SK-N-SH treated with all-trans-retinoic acid at 6 μM for 48 hours (cell line): ENCODE results near the gene RAPGEFL1.

Experiments
- ATAC-seq: fragments of 200-7000 bp; cut with Tn5 transposase; 3 replicates; pipeline ENCODE4 v1.9.1; 2020; ENCODE audit warnings: mild to moderate bottlenecking, moderate library complexity
- ARNTL ChIP-seq: fragments of 450-650 bp; formaldehyde crosslinking; IDR thresholded peaks from 2 replicates; pipeline ENCODE4 v1.5.0; 2020; ENCODE audit warnings: low read depth, mild to moderate bottlenecking, moderate library complexity, borderline replicate concordance
- CSDC2 ChIP-seq: fragments of 250-450 bp; sonication (Bioruptor Pico); IDR thresholded peaks from 2 replicates; pipeline ENCODE4 v1.5.0; 2020; ENCODE audit warnings: mild to moderate bottlenecking, moderate library complexity
- ESRRG ChIP-seq: fragments of 250-450 bp; sonication (Bioruptor Pico); IDR thresholded peaks from 2 replicates; pipeline ENCODE4 v1.6.1; 2021; ENCODE audit warnings: mild to moderate bottlenecking
- GLIS3 ChIP-seq: fragments of 250-450 bp; sonication (Bioruptor Pico); IDR thresholded peaks from 2 replicates; pipeline ENCODE4 v1.5.0; 2020; ENCODE audit warnings: mild to moderate bottlenecking, moderate library complexity
- PPARA ChIP-seq: fragments of 250-450 bp; sonication (Bioruptor Pico); IDR thresholded peaks from 2 replicates; pipeline ENCODE4 v1.5.0; 2020; ENCODE audit warnings: mild to moderate bottlenecking, borderline replicate concordance
- RARB ChIP-seq: fragments of 250-450 bp; sonication (Bioruptor Pico); IDR thresholded peaks from 2 replicates; pipeline ENCODE4 v1.8.0; 2021; ENCODE audit warnings: mild to moderate bottlenecking, moderate library complexity
- SNAI2 ChIP-seq: fragments of 250-450 bp; sonication (Bioruptor Pico); IDR thresholded peaks from 2 replicates; pipeline ENCODE4 v1.5.0; 2020; ENCODE audit warnings: mild to moderate bottlenecking, moderate library complexity
- TCF4 ChIP-seq: fragments of 250-450 bp; sonication (Bioruptor Pico); IDR thresholded peaks from 2 replicates; pipeline ENCODE4 v1.8.0; 2021; ENCODE audit warnings: mild to moderate bottlenecking, moderate library complexity, borderline replicate concordance
- TOX ChIP-seq: fragments of 250-450 bp; sonication (Bioruptor Pico); IDR thresholded peaks from 2 replicates; pipeline ENCODE4 v1.8.0; 2021; ENCODE audit warnings: mild to moderate bottlenecking, moderate library complexity, borderline replicate concordance
- ZC3H10 ChIP-seq: fragments of 250-450 bp; sonication (Bioruptor Pico); IDR thresholded peaks from 2 replicates; pipeline ENCODE4 v1.5.1; 2021; ENCODE audit warnings: mild to moderate bottlenecking, moderate library complexity
- ZFP3 ChIP-seq: fragments of 250-450 bp; sonication (Bioruptor Pico); IDR thresholded peaks from 2 replicates; pipeline ENCODE4 v1.5.0; 2020; ENCODE audit warnings: mild to moderate bottlenecking, moderate library complexity
- ZFP30 ChIP-seq: fragments of 450-650 bp; formaldehyde crosslinking; IDR thresholded peaks from 2 replicates; pipeline ENCODE4 v1.5.0; 2022; ENCODE audit warnings: mild to moderate bottlenecking, moderate library complexity
- ZNF565 ChIP-seq: fragments of 450-650 bp; formaldehyde crosslinking; conservative IDR thresholded peaks from 2 replicates; pipeline ENCODE4 v1.5.0; 2020; ENCODE audit warnings: low read depth, mild to moderate bottlenecking, moderate library complexity
- ZNF8 ChIP-seq: fragments of 450-650 bp; formaldehyde crosslinking; IDR thresholded peaks from 2 replicates; pipeline ENCODE4 v1.5.0; 2020; ENCODE audit warnings: mild to moderate bottlenecking, moderate library complexity
- TF ChIP-seq, protein P1 (sequence below): fragments of 250-450 bp; sonication (Bioruptor Pico); IDR thresholded peaks from 2 replicates; pipeline ENCODE4 v1.5.1; 2021; ENCODE audit warnings: mild to moderate bottlenecking, moderate library complexity
- TF ChIP-seq, protein P2 (sequence below): fragments of 250-450 bp; sonication (Bioruptor Pico); IDR thresholded peaks from 2 replicates; pipeline ENCODE4 v1.5.0; 2020; ENCODE audit warnings: mild to moderate bottlenecking, moderate library complexity
- TF ChIP-seq, protein P3 (sequence below): fragments of 250-450 bp; sonication (Bioruptor Pico); IDR thresholded peaks from 2 replicates; pipeline ENCODE4 v1.5.1; 2020; ENCODE audit warnings: low read depth, mild to moderate bottlenecking, moderate library complexity
- TF ChIP-seq, protein P4 (sequence below): fragments of 250-450 bp; sonication (Bioruptor Pico); IDR thresholded peaks from 2 replicates; pipeline ENCODE4 v1.8.0; 2020; ENCODE audit warnings: mild to moderate bottlenecking, moderate library complexity, borderline replicate concordance

The RAPGEFL1 gene

DNA sequence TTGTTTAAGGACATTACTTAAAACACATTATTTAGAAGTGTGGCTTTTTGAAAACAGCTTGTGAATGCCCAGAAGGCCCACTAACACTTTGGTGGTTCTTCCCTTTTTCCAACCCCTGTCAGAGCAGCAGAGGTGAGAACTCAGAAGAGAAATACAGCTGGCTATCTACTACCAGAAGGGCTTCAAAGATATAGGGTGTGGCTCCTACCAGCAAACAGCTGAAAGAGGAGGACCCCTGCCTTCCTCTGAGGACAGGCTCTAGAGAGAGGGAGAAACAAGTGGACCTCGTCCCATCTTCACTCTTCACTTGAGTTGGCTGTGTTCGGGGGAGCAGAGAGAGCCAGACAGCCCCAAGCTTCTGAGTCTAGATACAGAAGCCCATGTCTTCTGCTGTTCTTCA, 6.9 kb upstream of the RAPGEFL1 start (continued):
- TF ChIP-seq, protein P1, sequence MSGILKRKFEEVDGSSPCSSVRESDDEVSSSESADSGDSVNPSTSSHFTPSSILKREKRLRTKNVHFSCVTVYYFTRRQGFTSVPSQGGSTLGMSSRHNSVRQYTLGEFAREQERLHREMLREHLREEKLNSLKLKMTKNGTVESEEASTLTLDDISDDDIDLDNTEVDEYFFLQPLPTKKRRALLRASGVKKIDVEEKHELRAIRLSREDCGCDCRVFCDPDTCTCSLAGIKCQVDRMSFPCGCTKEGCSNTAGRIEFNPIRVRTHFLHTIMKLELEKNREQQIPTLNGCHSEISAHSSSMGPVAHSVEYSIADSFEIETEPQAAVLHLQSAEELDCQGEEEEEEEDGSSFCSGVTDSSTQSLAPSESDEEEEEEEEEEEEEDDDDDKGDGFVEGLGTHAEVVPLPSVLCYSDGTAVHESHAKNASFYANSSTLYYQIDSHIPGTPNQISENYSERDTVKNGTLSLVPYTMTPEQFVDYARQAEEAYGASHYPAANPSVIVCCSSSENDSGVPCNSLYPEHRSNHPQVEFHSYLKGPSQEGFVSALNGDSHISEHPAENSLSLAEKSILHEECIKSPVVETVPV (CRISPR knock-in tag) = no peak
- TF ChIP-seq PPARA (no peak), RARB (CRISPR knock-in tag) (no peak), ZNF8 (no peak)

DNA sequence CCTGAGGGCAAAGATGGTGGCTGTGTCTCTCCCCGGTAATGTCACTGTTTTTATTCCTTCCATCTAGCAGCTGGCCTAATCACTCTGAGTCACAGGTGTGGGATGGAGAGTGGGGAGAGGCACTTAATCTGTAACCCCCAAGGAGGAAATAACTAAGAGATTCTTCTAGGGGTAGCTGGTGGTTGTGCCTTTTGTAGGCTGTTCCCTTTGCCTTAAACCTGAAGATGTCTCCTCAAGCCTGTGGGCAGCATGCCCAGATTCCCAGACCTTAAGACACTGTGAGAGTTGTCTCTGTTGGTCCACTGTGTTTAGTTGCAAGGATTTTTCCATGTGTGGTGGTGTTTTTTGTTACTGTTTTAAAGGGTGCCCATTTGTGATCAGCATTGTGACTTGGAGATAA, 5.5 kb upstream of the RAPGEFL1 start:
- ATAC-seq = no peak
- TF ChIP-seq ZNF565 (CRISPR knock-in tag) (no peak), CSDC2 (CRISPR knock-in tag) (no peak), ZC3H10 (no peak), SNAI2 (CRISPR knock-in tag) (no peak), ZFP3 (CRISPR knock-in tag) (no peak), GLIS3 (CRISPR knock-in tag) (no peak), TCF4 (CRISPR knock-in tag) (no peak), PPARA (no peak), ZNF8 (no peak), TOX (CRISPR knock-in tag) (no peak), ZFP30 (CRISPR knock-in tag) (no peak), RARB (CRISPR knock-in tag) (no peak), ARNTL (CRISPR knock-in tag) (no peak), ESRRG (no peak)
- TF ChIP-seq, protein P2, sequence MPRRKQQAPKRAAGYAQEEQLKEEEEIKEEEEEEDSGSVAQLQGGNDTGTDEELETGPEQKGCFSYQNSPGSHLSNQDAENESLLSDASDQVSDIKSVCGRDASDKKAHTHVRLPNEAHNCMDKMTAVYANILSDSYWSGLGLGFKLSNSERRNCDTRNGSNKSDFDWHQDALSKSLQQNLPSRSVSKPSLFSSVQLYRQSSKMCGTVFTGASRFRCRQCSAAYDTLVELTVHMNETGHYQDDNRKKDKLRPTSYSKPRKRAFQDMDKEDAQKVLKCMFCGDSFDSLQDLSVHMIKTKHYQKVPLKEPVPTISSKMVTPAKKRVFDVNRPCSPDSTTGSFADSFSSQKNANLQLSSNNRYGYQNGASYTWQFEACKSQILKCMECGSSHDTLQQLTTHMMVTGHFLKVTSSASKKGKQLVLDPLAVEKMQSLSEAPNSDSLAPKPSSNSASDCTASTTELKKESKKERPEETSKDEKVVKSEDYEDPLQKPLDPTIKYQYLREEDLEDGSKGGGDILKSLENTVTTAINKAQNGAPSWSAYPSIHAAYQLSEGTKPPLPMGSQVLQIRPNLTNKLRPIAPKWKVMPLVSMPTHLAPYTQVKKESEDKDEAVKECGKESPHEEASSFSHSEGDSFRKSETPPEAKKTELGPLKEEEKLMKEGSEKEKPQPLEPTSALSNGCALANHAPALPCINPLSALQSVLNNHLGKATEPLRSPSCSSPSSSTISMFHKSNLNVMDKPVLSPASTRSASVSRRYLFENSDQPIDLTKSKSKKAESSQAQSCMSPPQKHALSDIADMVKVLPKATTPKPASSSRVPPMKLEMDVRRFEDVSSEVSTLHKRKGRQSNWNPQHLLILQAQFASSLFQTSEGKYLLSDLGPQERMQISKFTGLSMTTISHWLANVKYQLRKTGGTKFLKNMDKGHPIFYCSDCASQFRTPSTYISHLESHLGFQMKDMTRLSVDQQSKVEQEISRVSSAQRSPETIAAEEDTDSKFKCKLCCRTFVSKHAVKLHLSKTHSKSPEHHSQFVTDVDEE (CRISPR knock-in tag) = no peak
- TF ChIP-seq, protein P1 (CRISPR knock-in tag) = no peak
- TF ChIP-seq, protein P3, sequence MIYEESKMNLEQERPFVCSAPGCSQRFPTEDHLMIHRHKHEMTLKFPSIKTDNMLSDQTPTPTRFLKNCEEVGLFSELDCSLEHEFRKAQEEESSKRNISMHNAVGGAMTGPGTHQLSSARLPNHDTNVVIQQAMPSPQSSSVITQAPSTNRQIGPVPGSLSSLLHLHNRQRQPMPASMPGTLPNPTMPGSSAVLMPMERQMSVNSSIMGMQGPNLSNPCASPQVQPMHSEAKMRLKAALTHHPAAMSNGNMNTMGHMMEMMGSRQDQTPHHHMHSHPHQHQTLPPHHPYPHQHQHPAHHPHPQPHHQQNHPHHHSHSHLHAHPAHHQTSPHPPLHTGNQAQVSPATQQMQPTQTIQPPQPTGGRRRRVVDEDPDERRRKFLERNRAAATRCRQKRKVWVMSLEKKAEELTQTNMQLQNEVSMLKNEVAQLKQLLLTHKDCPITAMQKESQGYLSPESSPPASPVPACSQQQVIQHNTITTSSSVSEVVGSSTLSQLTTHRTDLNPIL (CRISPR knock-in tag) = no peak
- TF ChIP-seq, protein P4, sequence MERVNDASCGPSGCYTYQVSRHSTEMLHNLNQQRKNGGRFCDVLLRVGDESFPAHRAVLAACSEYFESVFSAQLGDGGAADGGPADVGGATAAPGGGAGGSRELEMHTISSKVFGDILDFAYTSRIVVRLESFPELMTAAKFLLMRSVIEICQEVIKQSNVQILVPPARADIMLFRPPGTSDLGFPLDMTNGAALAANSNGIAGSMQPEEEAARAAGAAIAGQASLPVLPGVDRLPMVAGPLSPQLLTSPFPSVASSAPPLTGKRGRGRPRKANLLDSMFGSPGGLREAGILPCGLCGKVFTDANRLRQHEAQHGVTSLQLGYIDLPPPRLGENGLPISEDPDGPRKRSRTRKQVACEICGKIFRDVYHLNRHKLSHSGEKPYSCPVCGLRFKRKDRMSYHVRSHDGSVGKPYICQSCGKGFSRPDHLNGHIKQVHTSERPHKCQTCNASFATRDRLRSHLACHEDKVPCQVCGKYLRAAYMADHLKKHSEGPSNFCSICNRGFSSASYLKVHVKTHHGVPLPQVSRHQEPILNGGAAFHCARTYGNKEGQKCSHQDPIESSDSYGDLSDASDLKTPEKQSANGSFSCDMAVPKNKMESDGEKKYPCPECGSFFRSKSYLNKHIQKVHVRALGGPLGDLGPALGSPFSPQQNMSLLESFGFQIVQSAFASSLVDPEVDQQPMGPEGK (CRISPR knock-in tag) = no peak

DNA sequence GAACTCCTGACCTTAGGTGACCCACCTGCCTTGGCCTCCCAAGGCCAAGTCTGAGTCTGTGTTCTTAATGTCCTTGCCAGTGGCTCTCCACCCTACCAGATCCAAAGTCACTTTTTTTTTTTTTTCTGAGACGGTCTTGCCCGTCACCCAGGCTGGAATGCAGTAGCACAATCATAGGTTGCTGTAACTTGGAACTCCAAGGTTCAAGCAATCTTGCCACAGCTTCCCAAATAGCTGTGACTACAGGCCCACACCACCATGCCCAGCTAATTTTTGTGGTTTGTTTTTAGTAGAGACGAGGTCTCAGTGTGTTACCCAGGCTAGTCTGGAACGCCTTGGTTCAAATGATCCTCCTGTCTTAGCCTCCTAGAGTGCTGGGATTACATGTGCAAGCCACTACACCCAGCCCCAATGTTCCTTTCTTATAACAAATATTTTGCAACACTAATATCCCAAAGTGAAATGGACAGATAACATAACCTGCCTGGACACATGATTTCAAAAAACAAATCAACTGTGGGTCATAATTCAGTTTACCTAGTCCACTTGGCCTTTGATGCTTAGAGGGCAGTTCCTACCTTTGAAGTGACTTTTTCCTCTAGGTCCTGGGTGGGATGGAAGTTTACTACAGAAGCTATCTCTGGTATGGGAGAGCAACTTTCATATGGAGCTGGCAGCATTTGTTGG, 4.0 kb upstream of the RAPGEFL1 start:
- ATAC-seq = no peak
- no peak for TF ChIP-seq TOX (CRISPR knock-in tag)
- TF ChIP-seq, protein P1 (CRISPR knock-in tag) = no peak
- TF ChIP-seq, protein P3 (CRISPR knock-in tag) = no peak
